HuH-7.5 (cell line): ENCODE data around the gene FOXA1.

Experiments used
- DNase-seq: peaks from one replicate; pipeline ENCODE4 v3.0.0; 2011; ENCODE audit warnings: low spot score

Gene FOXA1

DNA sequence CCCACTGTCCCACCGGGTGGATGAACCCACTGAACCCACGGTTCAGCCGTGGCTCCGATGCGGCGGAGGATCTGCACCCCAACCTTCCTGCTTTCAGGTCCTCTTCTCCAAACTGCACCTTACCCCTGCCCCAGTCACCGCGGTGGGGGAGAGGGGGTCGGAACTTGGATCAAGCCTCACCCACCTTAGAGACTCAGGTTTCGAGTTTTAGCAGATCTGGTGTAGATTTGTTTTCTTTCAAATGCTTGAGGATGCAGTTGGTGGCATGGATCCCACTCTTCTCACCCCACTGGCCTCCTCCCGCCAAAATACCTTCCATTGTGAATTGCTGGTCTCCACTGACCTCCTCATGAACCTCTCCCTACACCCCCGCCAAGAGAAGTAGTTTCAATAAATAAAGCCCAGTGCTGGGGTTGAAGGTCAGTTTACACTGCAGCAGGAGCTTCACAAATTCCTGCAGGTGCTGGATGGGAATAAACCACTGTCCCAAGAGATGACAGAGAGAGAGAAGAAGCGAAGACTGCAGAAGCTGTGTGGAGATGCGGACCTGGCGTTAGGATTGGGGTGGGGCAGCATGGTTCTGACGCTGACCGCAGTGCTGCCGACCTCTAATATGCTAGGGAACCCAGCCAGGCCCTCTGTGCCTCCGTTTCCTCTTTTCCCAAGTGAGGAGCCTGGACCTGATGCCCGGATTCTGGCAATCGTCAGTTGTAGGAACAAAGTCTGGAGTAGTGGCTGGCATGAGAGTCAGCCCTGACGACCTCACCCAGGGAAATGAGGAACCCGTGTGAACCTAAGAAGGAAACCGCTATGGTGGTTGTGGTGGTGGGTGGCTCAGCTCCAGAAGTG, 7.8 kb upstream of the FOXA1 start:
- DNase-seq = peak; percentile 78

DNA sequence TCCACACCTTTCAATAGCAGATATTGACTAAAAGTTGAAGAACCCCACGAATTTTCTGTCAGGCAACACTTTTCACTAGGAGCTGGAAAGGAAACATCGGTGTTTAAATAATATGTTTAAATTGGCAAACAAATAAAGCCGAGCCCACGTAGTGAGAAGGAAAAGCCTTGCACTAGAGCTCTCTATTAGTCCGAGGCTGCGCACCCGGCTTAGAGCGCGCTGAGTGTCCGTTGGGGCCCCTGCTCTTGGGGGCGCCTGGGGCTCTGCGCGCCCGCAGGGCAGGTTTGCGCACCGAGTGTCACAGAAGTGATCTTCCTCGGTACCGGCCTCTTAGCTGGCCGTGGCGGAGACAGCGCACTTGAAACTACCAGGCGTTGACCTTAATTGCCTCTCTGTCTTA, 6.8 kb upstream of the FOXA1 start:
- no peak for DNase-seq

DNA sequence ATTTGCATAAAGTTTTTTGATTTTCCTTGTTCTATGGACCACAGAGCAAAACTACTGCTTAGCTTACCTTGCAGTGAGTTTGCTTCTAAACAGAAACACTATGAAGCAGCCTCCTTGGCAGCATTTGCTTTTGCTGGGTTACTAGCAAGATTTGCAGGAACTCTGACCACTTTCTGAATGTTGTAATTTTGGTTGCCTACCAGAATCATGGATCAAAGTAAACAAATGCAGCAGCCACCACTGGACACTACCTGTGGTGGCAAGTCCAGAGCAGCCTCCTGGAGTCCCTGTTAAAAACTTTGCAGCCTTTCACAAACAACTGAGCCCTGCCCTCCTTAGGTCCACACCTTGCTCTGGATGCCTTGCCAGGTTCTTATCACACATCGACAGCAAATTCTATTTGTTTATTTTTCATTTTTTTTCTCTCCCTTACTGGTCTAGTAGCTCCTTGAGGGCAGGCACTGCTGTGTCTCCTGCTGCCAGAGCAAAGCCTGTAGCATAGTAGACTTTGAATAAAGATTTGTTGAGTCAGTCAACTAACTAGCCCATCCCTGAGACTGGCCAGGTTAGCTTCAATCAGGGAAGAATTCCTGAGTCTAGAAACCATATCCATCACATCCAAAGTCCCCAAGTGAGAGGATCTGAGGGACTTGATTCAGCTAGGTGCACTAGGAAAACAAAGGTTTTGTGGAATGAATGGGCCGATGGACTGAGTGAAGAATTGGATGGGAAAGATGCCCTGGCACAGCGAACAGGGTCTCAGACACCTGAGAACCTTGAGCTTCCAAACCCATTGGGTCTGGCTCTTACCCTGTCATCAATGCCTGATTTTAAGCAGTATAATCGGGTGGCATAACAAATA, 6.1 kb upstream of the FOXA1 start:
- DNase-seq = no peak

DNA sequence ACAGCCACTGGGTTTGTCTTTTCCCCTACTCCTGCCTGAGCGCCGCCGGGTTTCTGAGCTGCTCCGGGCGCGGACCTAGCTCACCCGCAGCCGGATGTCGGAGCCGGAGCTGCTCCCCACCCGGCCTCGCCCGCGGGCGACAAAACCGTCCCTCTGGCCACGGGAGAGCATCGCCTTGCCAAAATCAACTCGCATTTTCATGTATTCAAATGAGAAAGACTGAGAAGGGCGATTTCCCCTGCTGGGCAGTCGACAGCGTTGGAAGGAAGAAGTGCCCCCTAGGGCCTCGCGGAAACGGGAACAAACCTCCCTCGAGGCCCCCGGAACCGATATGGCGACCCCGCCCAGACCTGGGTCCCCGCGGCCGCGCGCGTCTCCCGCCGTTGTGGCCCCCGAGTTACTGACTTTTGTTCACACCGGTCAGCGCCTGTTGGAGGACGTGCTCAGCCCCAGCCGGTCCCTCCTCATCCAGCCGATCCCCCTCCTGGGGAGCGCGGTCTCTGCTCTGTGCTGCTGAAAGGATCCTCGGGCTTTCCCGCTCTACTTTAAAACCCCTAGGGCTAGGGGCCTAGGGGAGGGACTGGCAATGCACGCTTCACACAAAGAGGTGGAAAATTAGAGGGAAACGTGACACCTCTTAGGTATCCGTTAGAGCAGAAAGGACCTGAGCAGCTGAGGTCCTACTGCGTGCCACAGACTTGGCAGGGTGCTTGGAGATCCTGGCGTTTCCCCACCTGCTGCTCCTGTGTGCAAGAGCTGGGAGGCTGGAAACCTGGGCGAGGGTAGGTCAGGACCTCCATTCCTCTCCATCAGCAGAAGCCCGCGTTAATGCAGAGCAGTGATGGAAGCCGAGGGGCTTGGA, 4.7 kb upstream of the FOXA1 start:
- no peak for DNase-seq

DNA sequence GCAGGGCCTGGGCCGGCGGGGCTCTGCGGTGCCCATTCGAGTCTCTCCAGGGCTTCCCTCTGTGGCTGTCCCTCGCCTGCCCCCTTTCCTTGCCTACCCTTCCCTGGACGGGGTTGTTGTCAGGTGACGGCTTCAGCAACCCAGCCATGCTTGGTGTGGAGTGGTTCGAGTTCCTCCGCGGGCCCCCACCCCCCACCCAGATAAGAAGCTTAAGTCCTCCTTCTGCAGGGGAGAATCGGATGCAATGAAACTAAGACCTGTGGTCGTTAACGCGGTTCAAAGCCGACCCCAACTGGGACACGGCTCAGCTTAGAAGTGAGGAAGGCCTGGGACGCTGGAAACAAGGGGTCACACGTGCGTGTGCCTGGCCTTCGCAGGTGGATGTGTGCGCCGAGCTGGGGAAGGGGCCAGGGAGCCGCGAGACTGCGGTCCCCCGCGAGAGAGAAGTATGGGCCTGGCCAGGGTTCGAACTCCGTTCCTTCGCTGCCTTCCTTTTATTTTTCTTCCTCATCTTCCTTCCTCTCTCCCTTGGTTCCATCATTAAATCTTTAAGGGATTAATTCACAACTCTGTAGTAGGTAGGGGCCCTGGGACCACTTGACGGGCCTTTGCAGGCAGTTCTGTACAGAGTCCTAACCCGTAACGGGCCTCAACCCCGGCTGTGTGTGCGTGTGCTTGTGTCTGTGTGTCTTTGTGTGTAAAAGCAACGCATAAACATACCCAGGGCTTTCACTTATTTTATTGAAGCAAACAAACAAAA, 3.9 kb upstream of the FOXA1 start:
- DNase-seq = no peak

DNA sequence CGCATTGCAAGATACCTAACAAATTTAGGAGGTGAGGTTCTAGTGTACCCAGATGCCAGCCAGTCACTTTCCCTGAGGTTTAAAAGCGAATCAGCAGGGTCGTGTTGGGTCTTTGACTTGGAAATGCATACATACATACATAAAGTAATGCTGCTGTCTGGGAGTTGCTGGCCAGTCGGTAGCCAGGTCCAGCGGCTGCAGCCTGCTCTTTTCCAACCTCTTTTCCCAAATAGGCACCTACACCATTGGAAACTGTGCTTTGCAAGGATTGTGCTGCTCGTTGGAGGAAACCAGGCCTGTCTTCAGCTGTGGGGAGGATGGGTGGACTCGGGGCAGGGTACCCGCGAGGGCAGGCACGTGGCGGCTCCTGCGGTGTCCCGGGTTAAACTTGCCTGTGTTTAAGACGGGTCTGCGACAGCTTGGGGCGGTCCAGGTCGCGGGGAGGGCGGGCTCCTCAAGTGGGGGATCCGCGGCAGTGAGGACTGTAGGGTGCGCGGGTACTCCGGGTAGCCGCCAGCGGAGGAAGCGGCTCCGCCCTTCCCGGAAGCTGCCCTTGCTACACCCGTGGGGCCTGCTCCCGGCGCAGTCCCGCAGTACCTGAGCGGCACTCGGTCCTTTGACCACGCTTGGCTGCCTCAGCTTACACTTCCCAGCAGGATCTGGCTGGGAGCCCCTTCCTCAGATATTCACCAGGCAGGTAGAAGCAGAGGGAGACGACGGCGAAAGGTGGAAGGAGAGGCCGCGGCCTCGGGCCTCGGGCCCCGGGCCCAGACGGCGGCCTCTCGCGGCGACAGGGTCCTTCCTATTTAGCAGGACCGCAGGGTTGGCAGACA, 3.1 kb upstream of the FOXA1 start:
- DNase-seq = no peak

DNA sequence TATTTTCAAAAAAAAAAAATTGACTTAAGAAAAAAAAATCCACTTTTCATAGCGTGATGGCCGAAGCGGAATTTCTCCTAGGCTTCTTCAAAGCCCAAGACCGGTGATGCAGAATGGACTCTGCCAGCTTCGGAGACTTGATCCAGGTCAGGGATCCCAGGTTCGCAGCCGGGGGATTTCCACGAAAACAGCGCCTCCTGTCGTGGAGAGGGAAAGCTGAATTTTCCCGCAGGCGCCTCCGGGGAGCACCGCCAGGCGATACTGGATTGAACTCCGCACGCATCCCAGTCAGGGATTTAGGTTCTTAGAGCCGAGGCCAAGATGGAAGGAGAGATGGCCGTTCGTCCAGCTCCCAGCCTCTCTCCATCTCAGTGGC, 2.5 kb upstream of the FOXA1 start:
- no peak for DNase-seq

DNA sequence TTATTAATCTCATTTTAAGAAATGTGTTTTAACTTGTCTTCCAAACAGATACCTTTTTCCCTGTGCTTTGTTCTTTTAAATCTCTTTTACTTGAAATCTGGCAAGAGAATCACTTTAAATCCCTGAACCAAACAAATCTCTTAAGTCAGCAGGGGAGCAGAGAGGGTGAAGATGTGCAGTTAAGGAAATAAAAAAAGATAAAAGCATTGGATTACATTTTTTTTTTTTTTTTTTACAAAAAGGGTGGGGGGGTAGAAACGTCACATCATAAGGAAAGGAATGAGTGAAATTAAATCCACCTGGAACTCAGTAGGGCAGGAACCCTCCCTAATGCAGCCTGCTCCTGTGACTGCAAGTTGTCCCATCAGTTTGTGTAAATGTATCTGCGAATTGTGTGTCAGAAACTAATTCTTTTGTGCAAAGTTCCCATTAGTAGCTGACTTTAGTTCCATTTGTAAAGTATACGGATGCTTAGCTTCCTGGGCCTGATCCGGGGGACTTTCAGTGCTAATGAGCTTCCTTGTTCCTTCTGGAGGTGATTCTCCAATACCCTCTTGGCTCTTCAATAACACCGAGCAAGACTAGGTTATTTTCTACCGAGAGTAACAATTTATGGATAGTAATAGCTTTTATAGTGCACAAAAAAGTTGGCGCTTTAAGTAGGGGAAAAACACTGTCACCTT, 1.9 kb upstream of the FOXA1 start:
- DNase-seq = no peak

DNA sequence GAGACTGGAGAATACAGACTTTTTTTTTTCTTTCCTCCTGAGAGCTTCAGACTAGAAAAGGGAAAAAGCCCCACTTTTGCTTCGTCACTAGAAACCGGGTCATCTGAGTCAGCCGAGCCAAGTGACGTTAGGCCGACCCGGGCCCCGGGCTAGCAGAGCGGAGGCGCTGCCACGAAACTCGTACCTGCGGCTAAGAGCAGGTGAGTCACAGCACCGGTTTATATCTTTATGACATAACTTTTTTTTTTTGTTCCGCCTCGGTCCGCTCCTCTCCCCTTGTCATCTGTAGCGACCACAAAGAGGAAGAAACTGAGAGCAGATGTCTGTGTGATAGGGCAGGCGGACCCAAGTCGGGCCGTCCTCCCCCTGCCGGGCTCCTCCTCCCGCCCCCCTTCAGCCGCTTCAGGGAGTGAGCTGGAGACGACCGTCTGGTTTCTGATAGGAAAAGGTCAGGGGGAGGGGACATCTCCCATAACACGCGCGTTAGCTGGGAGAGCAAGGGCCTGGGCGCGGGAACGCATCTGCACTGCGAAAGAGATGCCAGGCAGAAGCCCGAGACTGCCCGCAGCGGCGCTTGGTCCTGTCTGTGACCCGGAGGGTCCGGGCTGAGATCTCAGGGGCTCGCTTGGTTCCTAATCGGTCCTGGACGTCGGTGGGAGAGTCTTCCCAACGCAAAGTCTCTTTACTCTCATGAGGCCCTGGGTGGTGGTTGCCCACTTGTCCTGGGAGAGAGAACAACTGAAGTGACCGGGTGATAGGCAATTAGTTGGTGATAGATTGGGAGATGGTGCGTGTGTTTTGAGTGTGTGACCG, 966 bp upstream of the FOXA1 start:
- peak; percentile 97 for DNase-seq

DNA sequence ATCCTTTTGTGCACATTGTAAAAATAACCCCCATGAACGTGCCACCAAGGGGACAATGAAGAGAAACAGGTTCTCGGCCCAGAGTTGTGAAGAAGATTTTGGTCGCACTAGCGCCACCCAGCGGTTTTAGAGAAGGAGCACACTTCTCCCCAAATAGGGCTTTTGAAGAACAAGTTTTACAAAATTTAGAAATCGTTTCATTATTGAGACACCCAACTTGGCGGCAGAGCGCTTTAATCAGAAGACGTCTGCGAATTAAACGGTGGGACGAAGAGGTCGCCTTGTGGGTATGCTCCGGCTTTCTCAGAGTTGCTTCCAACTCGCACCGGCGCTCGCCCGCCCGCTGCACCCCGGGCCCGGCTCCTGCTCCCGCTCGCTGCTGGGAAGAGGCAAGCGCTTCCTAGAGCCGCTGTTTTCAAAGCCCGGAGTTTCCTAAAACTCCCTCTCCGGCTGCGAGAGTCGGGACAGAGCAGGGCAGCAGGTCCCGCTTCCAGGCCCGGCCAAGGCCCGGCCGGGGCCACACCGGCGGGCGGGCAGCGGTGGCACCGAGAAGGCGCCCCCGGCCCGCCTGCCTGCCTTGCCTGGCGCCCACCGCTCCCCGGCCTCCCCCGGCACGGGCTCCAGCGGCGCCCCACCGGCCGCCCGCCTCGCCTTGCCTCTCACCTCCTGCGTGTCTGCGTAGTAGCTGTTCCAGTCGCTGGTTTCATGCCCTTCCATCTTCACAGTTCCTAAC, 645 bp downstream of the FOXA1 start:
- DNase-seq = peak; percentile 75

DNA sequence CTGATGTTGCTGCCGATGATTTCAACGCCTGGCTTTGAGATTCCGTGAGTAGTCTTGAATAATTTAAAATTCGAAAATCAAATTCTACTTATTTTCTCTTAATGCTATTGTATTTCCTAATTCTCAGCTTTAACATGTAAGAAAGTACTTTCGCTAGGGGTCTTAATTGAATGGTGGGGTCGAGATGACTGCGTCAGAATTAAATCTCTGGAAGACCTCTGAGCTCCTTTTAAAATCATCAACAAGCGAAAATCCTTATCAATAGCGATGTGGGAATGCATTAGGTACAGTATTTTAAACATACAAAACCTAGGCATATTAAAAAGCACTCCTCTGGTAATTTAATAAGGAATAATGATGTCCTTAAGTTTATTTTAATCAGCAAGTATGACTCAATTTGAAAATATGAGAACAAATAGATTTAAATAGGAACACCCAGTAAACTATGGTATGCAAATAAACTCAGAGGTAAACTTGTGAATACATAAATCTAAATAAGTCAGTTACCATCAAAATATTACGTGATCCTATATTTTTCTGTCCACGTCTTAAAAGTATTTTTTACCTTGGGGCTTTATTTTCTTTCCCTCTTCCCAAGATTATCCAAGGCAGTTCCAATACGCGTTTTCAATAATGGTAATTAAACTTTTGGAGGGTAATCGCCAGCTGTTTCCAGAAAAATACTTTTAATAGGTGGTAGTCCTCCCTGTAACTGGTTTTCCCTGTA, 1.4 kb downstream of the FOXA1 start:
- DNase-seq = no peak

DNA sequence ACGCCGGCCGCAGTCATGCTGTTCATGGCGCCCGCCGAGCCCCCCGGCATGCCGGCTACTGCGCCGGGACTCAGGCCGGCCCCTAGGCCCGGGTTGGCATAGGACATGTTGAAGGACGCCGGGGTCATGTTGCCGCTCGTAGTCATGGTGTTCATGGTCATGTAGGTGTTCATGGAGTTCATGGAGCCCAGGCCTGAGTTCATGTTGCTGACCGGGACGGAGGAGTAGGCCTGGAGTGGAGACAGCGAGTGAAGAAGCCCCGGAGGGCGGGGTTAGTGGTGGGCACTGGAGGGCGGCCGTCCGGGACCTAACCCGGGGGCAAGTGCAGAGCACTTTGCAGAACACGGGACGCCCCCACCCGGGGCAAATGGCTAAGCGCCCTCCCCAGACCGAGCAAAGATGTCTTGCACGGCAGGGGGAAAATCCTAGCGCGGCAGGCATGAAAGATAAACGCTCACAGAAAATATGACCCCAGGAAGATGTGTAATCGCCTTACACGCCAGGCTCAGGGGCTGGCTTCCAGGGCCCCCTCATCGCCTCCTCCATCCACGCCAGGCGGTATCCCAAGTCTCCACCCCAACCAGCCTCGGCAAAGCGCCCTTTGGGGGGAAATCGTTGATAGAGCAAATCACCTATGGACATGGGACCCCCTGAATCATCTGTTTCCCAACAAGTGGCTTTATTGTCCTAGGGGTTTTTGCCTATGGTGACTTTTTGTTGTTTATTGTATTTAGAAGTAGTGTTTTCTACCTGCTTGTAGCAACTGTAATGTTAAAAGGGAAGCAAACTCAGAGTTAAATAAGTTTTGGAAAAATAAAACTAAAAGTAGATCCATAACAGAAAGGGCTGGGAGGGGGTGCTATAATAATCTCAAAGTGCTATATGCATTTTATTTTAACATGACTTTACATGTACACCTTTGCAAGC, 2.3 kb downstream of the FOXA1 start:
- DNase-seq = no peak

DNA sequence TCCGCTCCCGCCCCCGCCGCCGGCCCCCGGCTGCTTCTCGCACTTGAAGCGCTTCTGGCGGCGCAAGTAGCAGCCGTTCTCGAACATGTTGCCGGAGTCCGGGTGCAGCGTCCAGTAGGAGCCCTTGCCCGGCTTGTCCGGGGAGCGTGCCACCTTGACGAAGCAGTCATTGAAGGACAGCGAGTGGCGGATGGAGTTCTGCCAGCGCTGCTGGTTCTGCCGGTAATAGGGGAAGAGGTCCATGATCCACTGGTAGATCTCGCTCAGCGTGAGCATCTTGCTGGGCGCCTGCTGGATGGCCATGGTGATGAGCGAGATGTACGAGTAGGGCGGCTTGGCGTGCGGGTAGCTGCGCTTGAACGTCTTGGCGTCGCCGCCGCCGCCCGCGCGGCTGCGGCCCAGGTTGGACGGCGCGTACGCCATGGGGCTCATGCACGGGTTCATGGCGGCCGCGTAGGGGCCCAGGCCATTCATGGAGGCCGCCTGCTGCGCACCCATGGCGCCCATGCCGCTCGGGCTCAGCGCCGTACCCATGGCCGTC, 3.0 kb downstream of the FOXA1 start:
- no peak for DNase-seq

DNA sequence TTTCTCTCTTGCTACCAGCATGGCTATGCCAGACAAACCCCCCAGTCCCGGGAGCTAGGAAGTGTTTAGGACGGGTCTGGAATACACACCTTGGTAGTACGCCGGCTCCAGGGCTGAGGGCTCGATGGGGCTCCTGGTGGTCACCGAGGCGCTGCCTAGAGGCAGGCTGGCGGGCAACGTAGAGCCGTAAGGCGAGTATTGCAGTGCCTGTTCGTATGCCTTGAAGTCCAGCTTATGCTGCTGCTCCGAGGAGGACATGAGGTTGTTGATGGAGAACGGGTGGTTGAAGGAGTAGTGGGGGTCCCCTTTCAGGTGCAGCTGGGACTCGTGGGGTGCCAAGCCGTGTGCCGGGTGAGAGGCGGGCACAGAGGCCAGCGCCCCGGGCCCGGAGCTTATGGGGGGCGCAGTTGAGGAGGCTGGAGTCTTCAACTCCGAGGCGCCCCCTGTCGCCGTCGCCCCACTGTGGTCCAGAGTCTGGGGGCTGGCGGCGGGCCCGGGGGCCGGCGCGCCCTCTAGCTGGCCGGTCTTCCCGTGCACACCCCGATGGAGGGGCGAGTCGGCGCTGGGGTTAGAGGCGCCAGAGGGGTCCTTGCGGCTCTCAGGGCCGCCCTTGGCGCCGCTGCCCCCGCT, 3.6 kb downstream of the FOXA1 start:
- no peak for DNase-seq

DNA sequence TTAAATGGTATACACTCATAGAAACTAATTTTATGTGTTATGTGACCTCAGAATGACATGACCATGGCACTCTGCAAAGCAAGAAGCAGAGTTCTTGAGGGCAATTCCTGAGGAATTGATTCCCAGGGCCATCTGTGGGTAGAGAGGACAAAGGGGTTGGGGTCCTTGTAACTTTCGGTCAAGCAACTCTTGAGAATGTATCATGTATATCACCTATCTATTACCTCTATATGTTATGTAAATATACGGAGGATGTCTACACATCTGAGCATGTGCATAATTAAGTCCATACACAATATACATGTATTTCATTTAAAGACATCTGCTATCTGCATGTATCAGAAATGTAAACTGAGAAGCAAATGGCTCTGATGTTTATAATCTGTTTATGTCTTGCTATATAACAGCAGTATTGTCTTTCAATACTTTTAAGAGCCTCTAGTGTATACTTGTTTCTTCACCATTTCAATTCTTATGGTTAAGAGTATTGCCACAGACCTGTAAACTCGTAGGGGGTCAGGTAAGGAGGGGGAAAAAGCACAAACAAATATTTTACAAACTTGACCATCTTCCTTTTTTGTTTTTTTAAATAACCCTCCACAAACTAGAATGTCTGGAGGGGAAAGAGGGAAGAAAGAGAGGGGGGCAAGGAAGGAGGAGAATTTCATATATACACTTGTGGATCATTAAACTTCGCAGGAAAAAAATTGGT, 4.5 kb downstream of the FOXA1 start:
- no peak for DNase-seq
